Immature natural killer cell (primary cell): ENCODE measurements around the gene SHISA6. TPM values are rescaled to one million over a fixed set of nuclear protein-coding genes. Genes with fewer than 3 reads are reported as not detected.

Experiments used
- DNase-seq, 3 donors: peaks; one replicate each; pipeline ENCODE4 v3.0.0; 2022; ENCODE audit warnings: mixed read lengths in 1 of 3
- H3K27ac Mint-ChIP-seq, 6 donors: one replicate each; pipeline ENCODE4 v1.8.0; 2020; ENCODE audit warnings: mixed read lengths in 6 of 6, mild to moderate bottlenecking in 5 of 6, inconsistent platforms in 4 of 6, moderate library complexity in 3 of 6
- H3K27me3 Mint-ChIP-seq, 3 donors: one replicate each; pipeline ENCODE4 v1.8.0; 2020 to 2021; ENCODE audit warnings: low read depth in 3 of 3, mild to moderate bottlenecking in 3 of 3, mixed read lengths in 3 of 3, moderate library complexity in 3 of 3, inconsistent platforms in 1 of 3
- H3K36me3 Mint-ChIP-seq, 3 donors: one replicate each; pipeline ENCODE4 v1.8.0; 2020; ENCODE audit warnings: mixed read lengths in 3 of 3, inconsistent platforms in 2 of 3, mild to moderate bottlenecking in 2 of 3
- H3K4me1 Mint-ChIP-seq, 2 donors: one replicate each; pipeline ENCODE4 v1.8.0; 2020; ENCODE audit warnings: inconsistent platforms in 2 of 2, mild to moderate bottlenecking in 2 of 2, mixed read lengths in 2 of 2, moderate library complexity in 1 of 2
- H3K4me3 Mint-ChIP-seq, 5 donors: one replicate each; pipeline ENCODE4 v1.8.0; 2020; ENCODE audit warnings: mild to moderate bottlenecking in 5 of 5, mixed read lengths in 5 of 5, inconsistent platforms in 3 of 5, moderate library complexity in 3 of 5
- H3K9me3 Mint-ChIP-seq, 6 donors: one replicate each; pipeline ENCODE4 v1.8.0; 2020; ENCODE audit warnings: mild to moderate bottlenecking in 6 of 6, mixed read lengths in 6 of 6, inconsistent platforms in 4 of 6, moderate library complexity in 3 of 6
- polyA plus RNA-seq, 3 donors: library from polyadenylated mRNA; unstranded; fragments of 300-500 nt; fragmentation: Illumina TruSeq; gene quantifications; one replicate each; pipeline ENCODE4 v1.2.3, GENCODE V29; 2021

The SHISA6 gene
- polyA plus RNA-seq, result not detected

DNA sequence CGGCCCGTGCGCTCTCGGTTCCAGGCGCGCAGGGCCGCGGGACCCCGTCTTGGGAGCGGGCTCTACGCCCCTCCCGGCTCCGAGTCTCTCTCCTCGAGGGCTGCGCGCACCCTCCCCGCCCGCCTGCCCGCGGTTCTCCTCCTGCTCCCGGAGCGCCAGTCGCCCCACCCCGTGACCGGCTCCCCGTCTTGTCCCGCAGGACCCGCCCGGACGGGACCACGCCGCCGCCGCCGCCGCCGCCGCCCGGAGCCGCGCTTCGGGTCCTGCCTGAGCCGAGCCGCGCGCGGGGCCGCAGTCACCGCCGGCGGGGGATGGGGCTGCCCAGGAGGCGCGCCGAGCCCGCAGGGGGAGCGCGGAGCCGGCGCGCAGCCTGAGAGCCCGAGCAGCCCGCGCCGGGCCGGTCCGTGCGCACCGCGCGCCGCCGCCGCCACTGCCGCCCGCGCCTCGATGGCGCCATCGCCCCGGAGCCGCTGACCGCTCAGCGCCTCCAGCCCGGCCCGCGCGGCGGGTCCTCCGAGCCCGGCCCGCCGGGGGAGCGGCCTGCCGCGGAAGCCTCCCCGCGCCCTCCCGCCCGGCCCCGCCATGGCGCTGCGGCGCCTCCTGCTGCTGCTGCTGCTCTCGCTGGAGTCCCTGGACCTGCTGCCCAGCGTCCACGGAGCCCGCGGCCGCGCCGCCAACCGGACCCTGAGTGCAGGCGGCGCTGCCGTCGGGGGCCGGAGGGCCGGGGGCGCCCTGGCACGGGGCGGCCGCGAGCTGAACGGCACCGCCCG lies at the start of gene SHISA6:
Gene SHISA6, plus strand, starts transcription at position 373 of the 770 bp plus-strand sequence.
- no peak for DNase-seq
- Mint-ChIP-seq H3K36me3 (no peaks in the 10 kb centered on the region), H3K27me3 (peaks cover 11 to 17% (median 12%) of the 10 kb centered on the region in 3 donors), H3K4me1 (no peaks in the 10 kb centered on the region), H3K27ac (no peak within 1 kb of the TSS), H3K4me3 (peak within 1 kb of the TSS in 1 of 5 donors; percentile 5), H3K9me3 (peaks cover 0 to 6% (median 3%) of the 10 kb centered on the region in 6 donors)

GRCh38 chr17:11195801-11196200 lies 45.2 kb upstream of the SHISA6 start:
- Mint-ChIP-seq H3K4me3 (no peak overlapping the region), H3K4me1 (no peaks in the 10 kb centered on the region), H3K27me3 (peaks cover 0 to 5% (median 0%) of the 10 kb centered on the region in 3 donors)

GRCh38 chr17:11204991-11205390 lies 36.0 kb upstream of the SHISA6 start:
- Mint-ChIP-seq H3K36me3 (no peaks in the 10 kb centered on the region), H3K4me1 (no peaks in the 10 kb centered on the region), H3K27me3 (peaks cover 1 to 2% (median 2%) of the 10 kb centered on the region in 3 donors), H3K9me3 (peaks cover 3 to 15% (median 5%) of the 10 kb centered on the region in 6 donors), H3K27ac (no peak overlapping the region), H3K4me3 (no peak overlapping the region)
- no peak for DNase-seq

More at GRCh38 chr17:11195801-11196200, 45.2 kb upstream of the SHISA6 start:
- DNase-seq, result no peak
- Mint-ChIP-seq H3K9me3 (peaks cover 0 to 5% (median 2%) of the 10 kb centered on the region in 6 donors), H3K27ac (no peak overlapping the region), H3K36me3 (no peaks in the 10 kb centered on the region)

GRCh38 chr17:11205659-11206058 lies 35.4 kb upstream of the SHISA6 start:
- no peaks in the 10 kb centered on the region for H3K36me3 Mint-ChIP-seq
- DNase-seq, result no peak
- H3K4me1 Mint-ChIP-seq, result no peaks in the 10 kb centered on the region
- H3K27me3 Mint-ChIP-seq, result peaks cover 2 to 4% (median 2%) of the 10 kb centered on the region in 3 donors
- no peak overlapping the region for H3K4me3 Mint-ChIP-seq
- H3K9me3 Mint-ChIP-seq, result peaks cover 4 to 22% (median 10%) of the 10 kb centered on the region in 6 donors
- H3K27ac Mint-ChIP-seq, result no peak overlapping the region

GRCh38 chr17:11209906-11210305 lies 31.1 kb upstream of the SHISA6 start:
- Mint-ChIP-seq H3K4me1 (no peaks in the 10 kb centered on the region), H3K4me3 (no peak overlapping the region), H3K9me3 (peaks cover 4 to 25% (median 9%) of the 10 kb centered on the region in 6 donors), H3K27ac (no peak overlapping the region), H3K36me3 (no peaks in the 10 kb centered on the region), H3K27me3 (peaks cover 2 to 4% (median 2%) of the 10 kb centered on the region in 3 donors)
- DNase-seq, result no peak

- no peak overlapping the region for H3K27ac Mint-ChIP-seq
- H3K27me3 Mint-ChIP-seq, result peaks cover 0 to 7% (median 2%) of the 10 kb centered on the region in 3 donors
- DNase-seq, result no peak
- peaks cover 4 to 24% (median 9%) of the 10 kb centered on the region in 6 donors for H3K9me3 Mint-ChIP-seq
- H3K36me3 Mint-ChIP-seq, result no peaks in the 10 kb centered on the region
- no peak overlapping the region for H3K4me3 Mint-ChIP-seq
- H3K4me1 Mint-ChIP-seq, result no peaks in the 10 kb centered on the region
These were observed 28.2 kb upstream of the SHISA6 start for GRCh38 chr17:11212792-11213191.

DNA sequence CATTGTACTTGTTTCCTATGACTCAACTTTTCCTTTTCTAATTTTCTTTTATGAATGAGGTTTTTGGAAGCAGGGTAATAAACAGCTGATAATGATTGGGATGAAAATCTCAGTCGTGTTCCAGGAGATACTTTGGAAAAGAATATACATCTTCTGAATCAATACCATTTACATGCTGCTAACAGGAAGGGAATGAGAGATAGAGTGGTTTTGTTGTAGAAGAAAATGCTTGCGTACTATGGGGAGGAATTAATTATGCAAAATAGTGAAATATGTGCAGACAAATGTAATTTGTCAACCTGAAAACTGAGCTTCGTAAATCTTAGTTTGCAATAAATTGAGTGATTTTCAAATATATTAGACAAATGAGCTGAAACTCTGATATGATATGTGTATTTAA lies 24.0 kb upstream of the SHISA6 start:
- no peak overlapping the region for H3K4me3 Mint-ChIP-seq
- no peak for DNase-seq
- H3K36me3 Mint-ChIP-seq, result no peaks in the 10 kb centered on the region
- H3K4me1 Mint-ChIP-seq, result no peaks in the 10 kb centered on the region
- H3K27ac Mint-ChIP-seq, result no peak overlapping the region
- H3K9me3 Mint-ChIP-seq, result peaks cover 0 to 10% (median 1%) of the 10 kb centered on the region in 6 donors
- H3K27me3 Mint-ChIP-seq, result peaks cover 0 to 7% (median 0%) of the 10 kb centered on the region in 3 donors

DNA sequence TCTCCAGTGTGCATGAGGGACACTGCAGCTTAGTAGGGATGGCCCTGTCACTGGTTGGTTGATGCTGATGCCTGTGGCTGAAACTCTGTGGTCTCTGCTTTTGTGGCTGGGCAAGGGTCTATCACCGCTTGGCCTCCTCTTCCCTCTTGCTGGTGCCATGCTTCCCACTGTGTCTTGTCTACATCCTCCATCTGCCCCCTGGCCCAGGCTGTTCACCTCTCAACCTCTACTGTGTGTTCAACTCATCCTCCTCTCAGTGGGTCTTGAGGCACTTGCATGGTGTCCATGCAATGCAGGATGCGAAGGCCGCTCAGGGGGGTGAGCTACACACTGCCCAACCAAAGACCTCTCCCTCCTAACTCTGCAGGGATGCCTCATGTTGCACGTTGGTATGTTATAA lies 19.8 kb upstream of the SHISA6 start:
- H3K27ac Mint-ChIP-seq, result no peak overlapping the region
- H3K9me3 Mint-ChIP-seq, result peaks cover 0 to 5% (median 0%) of the 10 kb centered on the region in 6 donors
- H3K36me3 Mint-ChIP-seq, result no peaks in the 10 kb centered on the region
- no peaks in the 10 kb centered on the region for H3K4me1 Mint-ChIP-seq
- H3K27me3 Mint-ChIP-seq, result peaks cover 0 to 10% (median 2%) of the 10 kb centered on the region in 3 donors
- no peak overlapping the region for H3K4me3 Mint-ChIP-seq
- no peak for DNase-seq

DNA sequence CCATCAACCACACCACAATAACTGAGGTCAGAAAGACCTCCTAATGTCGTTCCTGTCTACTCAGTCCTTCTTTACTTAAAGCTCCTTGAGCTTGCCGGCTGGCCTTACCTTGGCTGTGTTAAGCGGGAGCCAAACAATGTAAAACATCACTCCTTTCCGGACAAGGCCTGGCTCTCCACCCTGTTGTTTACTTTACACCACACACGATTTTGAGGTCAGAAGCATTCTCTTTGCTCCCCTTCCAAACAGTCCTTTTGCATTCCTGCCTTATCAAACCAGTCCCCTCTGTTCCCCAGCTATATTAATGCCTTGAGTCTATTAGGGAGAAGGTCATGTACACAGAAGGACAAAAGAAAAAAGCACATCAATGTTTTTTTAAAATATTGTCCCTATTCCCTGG lies 19.3 kb upstream of the SHISA6 start:
- DNase-seq, result no peak
- Mint-ChIP-seq H3K27ac (no peak overlapping the region), H3K4me1 (no peaks in the 10 kb centered on the region), H3K36me3 (no peaks in the 10 kb centered on the region), H3K27me3 (peaks cover 0 to 10% (median 3%) of the 10 kb centered on the region in 3 donors), H3K9me3 (peaks cover 0 to 5% (median 0%) of the 10 kb centered on the region in 6 donors), H3K4me3 (no peak overlapping the region)

- Mint-ChIP-seq H3K4me3 (no peak overlapping the region), H3K9me3 (peaks cover 0 to 6% (median 2%) of the 10 kb centered on the region in 6 donors), H3K4me1 (no peaks in the 10 kb centered on the region), H3K27ac (no peak overlapping the region), H3K36me3 (no peaks in the 10 kb centered on the region), H3K27me3 (peaks cover 7 to 17% (median 15%) of the 10 kb centered on the region in 3 donors)
- no peak for DNase-seq
These were observed 2.3 kb upstream of the SHISA6 start for GRCh38 chr17:11238705-11239104.

GRCh38 chr17:11239379-11239970 lies 1.5 kb upstream of the SHISA6 start:
- no peak overlapping the region for H3K27ac Mint-ChIP-seq
- H3K27me3 Mint-ChIP-seq, result peaks cover 11 to 17% (median 15%) of the 10 kb centered on the region in 3 donors
- no peak overlapping the region for H3K4me3 Mint-ChIP-seq
- no peaks in the 10 kb centered on the region for H3K4me1 Mint-ChIP-seq
- no peak for DNase-seq
- H3K36me3 Mint-ChIP-seq, result no peaks in the 10 kb centered on the region
- peaks cover 0 to 6% (median 3%) of the 10 kb centered on the region in 6 donors for H3K9me3 Mint-ChIP-seq

DNA sequence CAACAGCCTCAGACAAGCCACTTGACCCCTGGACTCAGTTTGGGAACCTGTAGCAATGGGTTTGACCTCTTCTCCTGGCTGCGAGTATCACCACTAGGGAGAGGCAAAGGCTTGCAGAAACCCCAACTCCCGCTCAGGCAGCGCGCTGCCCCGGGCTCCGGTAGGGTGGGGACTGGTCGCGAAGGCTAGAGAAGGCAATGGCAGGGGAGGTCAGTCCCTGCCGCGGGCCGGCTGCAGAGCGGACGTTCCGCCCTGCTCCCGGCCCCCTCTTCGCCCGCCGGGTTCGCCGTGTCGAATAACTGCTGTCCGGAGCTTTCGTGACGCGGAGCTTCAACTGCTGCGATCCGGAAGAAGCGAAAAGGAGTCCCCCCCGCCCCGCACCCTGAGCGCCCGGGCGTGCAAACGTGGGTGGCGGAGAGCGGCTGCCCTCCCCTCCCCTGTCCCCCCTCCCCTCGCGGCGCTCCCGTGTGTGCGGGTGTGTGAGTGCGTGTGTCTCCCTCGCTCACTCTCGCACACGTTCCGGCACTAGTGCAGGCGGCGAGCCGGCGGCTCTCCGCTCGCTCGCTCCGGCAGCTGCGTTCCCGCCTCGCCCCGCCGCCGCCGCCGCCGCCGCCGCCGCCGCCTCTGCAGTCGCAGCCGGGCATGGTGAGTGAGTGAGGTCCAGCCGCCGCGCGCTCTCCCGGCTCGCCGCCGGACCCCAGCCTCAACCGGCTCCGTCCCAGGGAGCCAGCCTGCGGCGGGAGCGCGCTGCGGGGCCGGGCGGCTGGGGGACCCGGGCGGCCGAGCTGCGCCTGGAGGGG lies 772 bp upstream of the SHISA6 start:
- Mint-ChIP-seq H3K9me3 (peaks cover 0 to 6% (median 3%) of the 10 kb centered on the region in 6 donors), H3K4me3 (no peak overlapping the region), H3K4me1 (no peaks in the 10 kb centered on the region), H3K27me3 (peaks cover 11 to 17% (median 15%) of the 10 kb centered on the region in 3 donors), H3K36me3 (no peaks in the 10 kb centered on the region), H3K27ac (no peak overlapping the region)
- DNase-seq, result no peak

DNA sequence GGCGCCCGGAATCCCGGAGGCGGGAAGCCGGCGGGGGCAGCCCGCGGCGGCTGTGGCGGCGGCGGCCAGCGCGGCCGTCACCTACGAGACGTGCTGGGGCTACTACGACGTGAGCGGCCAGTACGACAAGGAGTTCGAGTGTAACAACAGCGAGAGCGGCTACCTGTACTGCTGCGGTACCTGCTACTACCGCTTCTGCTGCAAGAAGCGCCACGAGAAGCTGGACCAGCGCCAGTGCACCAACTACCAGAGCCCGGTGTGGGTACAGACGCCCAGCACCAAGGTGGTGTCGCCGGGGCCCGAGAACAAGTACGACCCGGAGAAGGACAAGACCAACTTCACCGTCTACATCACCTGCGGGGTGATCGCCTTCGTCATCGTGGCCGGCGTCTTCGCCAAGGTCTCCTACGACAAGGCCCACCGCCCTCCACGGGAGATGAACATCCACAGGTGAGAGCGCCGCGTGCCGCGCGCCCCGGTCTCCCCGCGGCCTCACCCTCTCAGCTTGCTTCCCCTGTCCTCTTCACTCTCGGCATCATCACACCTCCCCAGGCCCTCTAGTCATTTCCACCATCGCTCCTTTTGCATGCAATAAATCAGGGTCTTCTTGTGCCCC lies 706 bp downstream of the SHISA6 start:
- Mint-ChIP-seq H3K36me3 (no peaks in the 10 kb centered on the region), H3K9me3 (peaks cover 0 to 12% (median 3%) of the 10 kb centered on the region in 6 donors), H3K4me3 (peak overlapping the region in 1 of 5 donors; percentile 5), H3K27ac (no peak overlapping the region), H3K4me1 (no peaks in the 10 kb centered on the region), H3K27me3 (peaks cover 11 to 17% (median 12%) of the 10 kb centered on the region in 3 donors)
- DNase-seq, result no peak
